ENCODE results near the gene WDR47.

GRCh38 chr1:109020693-109021257, 21.1 kb downstream of the WDR47 start:
- no peak for TF ChIP-seq POLR2A (IDR thresholded peaks at IDR 0.05; ENCODE audit: low read depth, low read length)
- TF ChIP-seq TAF1 (IDR thresholded peaks at IDR 0.05; ENCODE audit: low read depth, low read length) = no peak

Data from GM12891 (cell line).